A549 treated with CpdA at 1 μM for 4 hours (cell line): Measurements from ENCODE around the gene PABPN1. TPM values are rescaled to one million over a fixed set of nuclear protein-coding genes. Genes with fewer than 3 reads are reported as not detected.

Experiments
- total RNA-seq: library from RNA; stranded (reverse); fragments of 200-300 nt; extraction: Qiagen RNA extraction; gene quantifications from 5 replicates; pipeline ENCODE4 v1.2.3, GENCODE V29; 2022; ENCODE audit warnings: low read depth

PABPN1 gene, protein sequence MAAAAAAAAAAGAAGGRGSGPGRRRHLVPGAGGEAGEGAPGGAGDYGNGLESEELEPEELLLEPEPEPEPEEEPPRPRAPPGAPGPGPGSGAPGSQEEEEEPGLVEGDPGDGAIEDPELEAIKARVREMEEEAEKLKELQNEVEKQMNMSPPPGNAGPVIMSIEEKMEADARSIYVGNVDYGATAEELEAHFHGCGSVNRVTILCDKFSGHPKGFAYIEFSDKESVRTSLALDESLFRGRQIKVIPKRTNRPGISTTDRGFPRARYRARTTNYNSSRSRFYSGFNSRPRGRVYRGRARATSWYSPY
- 140 to 164 TPM (median 154 TPM) in 5 replicates for total RNA-seq

DNA sequence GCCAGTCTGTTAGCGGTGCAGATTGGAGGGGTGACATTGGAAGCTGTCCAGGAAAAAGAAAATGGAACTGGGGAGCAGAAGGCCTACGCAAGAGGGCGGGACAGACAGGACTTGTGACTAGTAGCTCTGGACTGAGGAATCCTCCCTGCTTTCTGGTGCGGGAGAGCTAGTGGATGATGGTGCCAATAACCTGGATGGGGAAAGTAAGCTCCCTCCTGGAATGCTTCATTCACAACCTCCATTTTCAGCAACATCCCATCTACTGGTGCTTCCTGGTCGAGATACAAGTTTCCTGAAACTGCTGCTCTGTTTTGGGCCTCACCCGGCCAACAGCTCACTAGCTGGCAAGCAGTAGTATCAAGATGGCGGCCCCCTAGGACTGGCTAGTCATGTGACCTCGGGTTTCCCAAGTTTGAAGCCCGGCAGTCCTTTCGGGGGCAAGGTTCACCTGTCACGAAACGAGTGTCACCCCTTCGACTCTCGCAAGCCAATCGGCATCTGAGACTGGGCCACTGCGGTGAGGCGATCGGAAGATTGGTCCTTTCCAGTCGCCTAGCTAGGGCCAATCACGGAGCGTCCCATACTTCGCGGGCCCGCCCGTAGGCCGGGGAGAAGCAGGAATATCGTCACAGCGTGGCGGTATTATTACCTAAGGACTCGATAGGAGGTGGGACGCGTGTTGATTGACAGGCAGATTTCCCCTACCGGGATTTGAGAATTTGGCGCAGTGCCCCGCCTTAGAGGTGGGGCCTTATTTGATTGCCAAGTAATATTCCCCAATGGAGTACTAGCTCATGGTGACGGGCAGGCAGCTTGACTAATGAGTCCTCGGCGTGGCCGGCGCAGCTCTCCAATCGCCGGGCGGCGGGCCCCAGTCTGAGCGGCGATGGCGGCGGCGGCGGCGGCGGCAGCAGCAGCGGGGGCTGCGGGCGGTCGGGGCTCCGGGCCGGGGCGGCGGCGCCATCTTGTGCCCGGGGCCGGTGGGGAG is at the start of gene PABPN1:
Gene PABPN1 (plus strand): TSS at position 874 of the 988 bp plus-strand sequence. CDS start 13 bp downstream, at position 887.

DNA sequence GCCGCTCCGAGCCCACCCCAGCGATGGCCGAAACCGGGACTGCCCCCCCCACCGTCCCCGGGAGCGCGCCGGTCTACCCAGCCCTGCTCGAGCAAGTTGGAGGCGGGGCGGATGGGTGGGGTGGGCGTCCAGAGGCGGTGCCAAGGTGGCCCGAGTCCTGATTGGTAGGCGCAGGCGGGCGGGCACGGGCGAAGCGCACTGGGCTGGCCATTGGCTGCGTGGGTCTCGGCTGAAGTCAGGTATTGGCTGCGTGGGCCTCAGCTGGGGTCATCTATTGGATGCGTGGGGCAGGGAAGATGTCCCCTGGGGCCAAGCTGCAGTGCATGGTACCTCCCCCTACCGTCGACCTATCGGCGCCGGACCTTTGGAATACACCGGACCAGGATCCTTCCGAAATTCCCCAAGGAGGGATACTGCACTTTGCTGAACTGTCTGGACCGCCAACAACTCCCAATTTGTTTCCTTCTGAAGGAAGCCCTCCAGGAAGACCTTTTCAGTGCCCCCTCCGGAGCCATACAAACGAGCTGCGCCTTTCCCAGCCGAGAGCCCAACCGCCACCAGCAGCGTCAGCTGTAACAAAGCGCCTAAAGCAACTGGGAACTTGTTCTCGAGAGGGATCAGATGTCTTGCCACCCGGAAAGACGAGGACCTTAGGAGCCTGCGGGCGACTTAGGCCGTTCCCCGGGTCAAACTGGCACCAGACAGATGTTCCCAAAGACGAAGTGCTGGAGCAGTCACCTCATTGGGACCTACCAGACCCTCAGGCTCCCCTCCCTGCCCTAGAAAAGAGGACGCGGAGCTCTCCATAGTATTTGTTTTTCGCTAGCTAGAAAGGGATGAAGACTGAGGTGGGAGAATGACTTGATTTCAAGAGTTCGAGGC is 35.0 kb upstream of the PABPN1 start, which contains the start of gene HOMEZ:
Gene HOMEZ (minus strand): TSS at position 113 of the 882 bp plus-strand sequence. CDS start 180 bp downstream, outside the sequence.

DNA sequence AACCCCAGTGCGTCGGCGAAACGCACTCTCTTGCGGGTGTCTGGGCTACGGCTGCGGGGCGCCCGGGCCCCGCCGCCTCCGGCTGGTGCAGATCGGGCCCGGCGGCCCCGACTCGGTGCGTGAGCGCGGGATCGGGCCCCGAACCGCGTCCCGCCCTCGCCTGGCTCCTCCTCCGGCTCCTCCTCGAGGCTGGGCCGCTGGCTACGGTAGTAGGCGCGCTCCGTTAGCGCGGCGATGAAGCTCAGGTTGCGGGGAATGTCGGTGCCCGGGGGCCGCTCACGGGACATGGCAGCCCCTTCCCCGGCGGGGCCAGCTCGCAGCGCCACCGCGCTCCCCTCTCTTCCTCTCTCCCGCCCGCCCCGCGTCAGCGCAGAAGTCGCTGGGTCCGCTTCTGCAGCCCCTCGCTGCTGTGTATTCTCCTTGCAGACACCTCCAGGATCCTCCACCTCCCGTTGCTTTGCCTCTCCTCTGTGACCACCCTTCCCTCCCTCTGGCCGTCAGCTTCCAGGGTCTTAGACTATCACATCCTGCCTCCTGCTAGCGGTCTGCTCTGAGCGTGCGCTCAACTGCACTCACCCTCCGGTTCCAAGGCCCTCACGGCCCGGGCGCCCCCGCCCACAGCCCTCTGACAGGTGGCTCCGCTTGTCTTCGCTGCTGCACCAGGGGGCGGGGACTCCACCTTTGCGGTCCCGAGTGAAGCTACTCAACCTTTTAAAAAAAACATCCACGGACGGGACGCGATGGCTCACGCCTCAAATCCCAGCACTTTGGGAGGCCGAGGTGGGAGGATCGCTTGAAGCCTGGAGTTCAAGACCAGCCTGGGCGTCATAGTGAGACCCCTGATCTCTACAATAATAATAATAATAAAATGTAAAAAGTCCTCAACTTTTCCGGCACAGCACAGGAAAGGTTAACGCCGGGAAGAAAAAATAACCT is 18.7 kb upstream of the PABPN1 start, which contains the start of gene PPP1R3E:
Gene PPP1R3E (minus strand): TSS at position 570 of the 936 bp plus-strand sequence. CDS start 283 bp downstream, at position 287.

GRCh38 chr14:23306412-23307145 is 14.7 kb upstream of the PABPN1 start, which contains the start of gene BCL2L2:
Gene BCL2L2, plus strand, starts transcription at chr14:23306833. Its CDS starts 935 bp downstream, at chr14:23307768.

DNA sequence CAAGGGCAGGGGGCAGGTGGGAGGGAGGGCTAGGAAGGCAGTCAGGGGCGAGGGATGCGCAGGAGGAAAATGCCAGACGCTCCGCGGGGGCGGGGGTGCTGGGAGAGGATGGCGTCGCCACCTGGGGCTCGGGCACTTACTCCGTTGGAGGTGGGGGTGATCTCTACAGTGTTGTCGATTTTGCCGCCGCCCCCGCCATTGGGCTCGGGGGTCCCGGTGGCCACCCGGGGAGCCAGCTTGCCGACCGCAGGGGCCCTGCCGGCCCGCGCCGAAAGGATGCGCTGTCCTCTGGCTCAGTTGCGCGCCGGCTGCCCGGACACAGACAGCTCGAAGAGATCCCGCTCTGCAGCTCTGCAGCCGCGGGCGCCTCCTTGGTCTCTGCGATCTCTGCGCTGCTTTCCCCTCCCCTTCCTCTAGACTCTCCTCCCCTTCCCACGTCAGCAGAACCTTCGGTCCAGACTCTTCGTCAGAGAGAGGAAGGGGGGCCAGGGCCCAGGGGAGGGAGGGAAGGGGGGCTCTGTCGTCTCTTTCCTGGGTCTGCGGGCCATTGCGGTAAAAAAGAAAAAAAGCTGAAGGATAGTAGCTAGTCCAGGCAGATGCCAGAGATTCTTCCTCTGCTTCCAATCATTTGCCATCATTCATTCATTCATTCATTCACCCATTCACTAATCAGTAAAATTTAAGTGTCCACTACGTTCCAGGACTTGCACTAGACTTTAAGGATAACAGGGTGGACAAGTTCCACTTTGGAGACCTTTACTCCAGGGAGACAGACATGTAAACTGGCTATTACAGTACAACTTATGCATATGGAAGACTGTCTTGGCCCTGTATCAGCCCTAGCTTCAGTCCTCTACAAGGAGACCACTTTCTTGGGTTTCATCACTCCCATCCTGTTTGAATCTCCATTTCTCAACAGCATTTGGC is 31.5 kb downstream of the PABPN1 start, which contains the start of gene SLC22A17:
Gene SLC22A17 (minus strand): TSS at position 382 of the 927 bp plus-strand sequence.

GRCh38 chr14:23365036-23365731 is 43.9 kb downstream of the PABPN1 start, which contains the start of gene EFS:
Gene EFS, minus strand, starts transcription at chr14:23365172. Its CDS starts 147 bp downstream, at chr14:23365025.

DNA sequence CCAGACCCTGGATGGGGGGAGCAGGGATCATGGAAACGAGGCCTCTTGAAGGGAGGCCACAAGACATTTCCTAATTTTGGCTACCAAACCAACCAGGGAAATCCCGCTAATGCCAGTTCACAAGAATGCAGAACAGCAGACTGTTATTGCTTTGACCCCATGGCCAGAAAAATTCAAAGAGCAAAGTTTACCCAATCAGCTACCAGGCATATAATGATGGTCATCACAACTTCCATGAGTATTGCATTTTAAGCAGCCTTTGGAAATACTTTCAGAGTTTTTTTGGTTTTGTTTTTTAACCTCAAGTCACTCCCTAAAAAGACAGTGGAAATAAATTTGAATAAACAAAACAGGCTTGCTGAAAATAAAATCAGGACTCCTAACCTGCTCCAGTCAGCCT is 51.3 kb downstream of the PABPN1 start, which contains the start of gene IL25:
Gene IL25 (plus strand): TSS at position 301 of the 400 bp plus-strand sequence.

Other genes starting within 250 kb of the PABPN1 start
- gene ACIN1, start 226.3 kb upstream of the PABPN1 start, total RNA-seq, result 107 to 118 TPM (median 110 TPM) in 5 replicates
- gene C14orf119, start 226.0 kb upstream of the PABPN1 start, total RNA-seq, result 76.3 to 112 TPM (median 109 TPM) in 5 replicates
- not detected in 5 replicates for gene CIROP, start 216.5 kb upstream of the PABPN1 start, total RNA-seq
- not detected in 5 replicates for gene CEBPE, start 202.2 kb upstream of the PABPN1 start, total RNA-seq
- gene SLC7A8, start 137.8 kb upstream of the PABPN1 start, total RNA-seq, result 0.18 to 0.82 TPM (median 0.42 TPM) in 5 replicates
- gene RNF212B, start 83.5 kb upstream of the PABPN1 start, total RNA-seq, result not detected in 5 replicates
- gene HOMEZ, start 35.3 kb upstream of the PABPN1 start, total RNA-seq, result 7.4 to 10.9 TPM (median 7.7 TPM) in 5 replicates
- 3.2 to 6.3 TPM (median 4.1 TPM) in 5 replicates for gene PPP1R3E, start 18.6 kb upstream of the PABPN1 start, total RNA-seq
- gene BCL2L2, start 14.6 kb upstream of the PABPN1 start, total RNA-seq, result 19.2 to 23.2 TPM (median 20.4 TPM) in 5 replicates
- gene SLC22A17, start 31.4 kb downstream of the PABPN1 start, total RNA-seq, result 6.1 to 7.6 TPM (median 6.6 TPM) in 5 replicates
- gene EFS, start 43.7 kb downstream of the PABPN1 start, total RNA-seq, result not detected in 5 replicates
- gene IL25, start 51.4 kb downstream of the PABPN1 start, total RNA-seq, result not detected in 5 replicates
- gene CMTM5, start 55.6 kb downstream of the PABPN1 start, total RNA-seq, result not detected in 5 replicates
- not detected in 5 replicates for gene MYH6, start 86.8 kb downstream of the PABPN1 start, total RNA-seq
- gene MYH7, start 114.2 kb downstream of the PABPN1 start, total RNA-seq, result not detected in 5 replicates
- 62.3 to 74.9 TPM (median 70.3 TPM) in 5 replicates for gene NGDN, start 148.2 kb downstream of the PABPN1 start, total RNA-seq
- gene ZFHX2, start 230.3 kb downstream of the PABPN1 start, total RNA-seq, result 0.77 to 2.4 TPM (median 1.7 TPM) in 5 replicates
- gene THTPA, start 234.8 kb downstream of the PABPN1 start, total RNA-seq, result 12.6 to 14.8 TPM (median 13.0 TPM) in 5 replicates
- 38.5 to 58.5 TPM (median 44.8 TPM) in 5 replicates for gene AP1G2, start 246.3 kb downstream of the PABPN1 start, total RNA-seq